ENCODE data around the gene IRGQ.
A peak's percentile ranks its signal among the peaks of the same experiment; 100 is the strongest.
"Not testable (repeated sequence)": the region's sequence is repeated elsewhere in the genome, so short reads cannot be mapped to it uniquely, and the experiment has no call there.

The IRGQ gene, protein sequence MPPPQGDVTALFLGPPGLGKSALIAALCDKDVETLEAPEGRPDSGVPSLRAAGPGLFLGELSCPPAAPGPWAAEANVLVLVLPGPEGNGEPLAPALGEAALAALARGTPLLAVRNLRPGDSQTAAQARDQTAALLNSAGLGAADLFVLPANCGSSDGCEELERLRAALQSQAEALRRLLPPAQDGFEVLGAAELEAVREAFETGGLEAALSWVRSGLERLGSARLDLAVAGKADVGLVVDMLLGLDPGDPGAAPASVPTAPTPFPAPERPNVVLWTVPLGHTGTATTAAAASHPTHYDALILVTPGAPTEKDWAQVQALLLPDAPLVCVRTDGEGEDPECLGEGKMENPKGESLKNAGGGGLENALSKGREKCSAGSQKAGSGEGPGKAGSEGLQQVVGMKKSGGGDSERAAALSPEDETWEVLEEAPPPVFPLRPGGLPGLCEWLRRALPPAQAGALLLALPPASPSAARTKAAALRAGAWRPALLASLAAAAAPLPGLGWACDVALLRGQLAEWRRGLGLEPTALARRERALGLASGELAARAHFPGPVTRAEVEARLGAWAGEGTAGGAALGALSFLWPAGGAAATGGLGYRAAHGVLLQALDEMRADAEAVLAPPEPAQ

DNA sequence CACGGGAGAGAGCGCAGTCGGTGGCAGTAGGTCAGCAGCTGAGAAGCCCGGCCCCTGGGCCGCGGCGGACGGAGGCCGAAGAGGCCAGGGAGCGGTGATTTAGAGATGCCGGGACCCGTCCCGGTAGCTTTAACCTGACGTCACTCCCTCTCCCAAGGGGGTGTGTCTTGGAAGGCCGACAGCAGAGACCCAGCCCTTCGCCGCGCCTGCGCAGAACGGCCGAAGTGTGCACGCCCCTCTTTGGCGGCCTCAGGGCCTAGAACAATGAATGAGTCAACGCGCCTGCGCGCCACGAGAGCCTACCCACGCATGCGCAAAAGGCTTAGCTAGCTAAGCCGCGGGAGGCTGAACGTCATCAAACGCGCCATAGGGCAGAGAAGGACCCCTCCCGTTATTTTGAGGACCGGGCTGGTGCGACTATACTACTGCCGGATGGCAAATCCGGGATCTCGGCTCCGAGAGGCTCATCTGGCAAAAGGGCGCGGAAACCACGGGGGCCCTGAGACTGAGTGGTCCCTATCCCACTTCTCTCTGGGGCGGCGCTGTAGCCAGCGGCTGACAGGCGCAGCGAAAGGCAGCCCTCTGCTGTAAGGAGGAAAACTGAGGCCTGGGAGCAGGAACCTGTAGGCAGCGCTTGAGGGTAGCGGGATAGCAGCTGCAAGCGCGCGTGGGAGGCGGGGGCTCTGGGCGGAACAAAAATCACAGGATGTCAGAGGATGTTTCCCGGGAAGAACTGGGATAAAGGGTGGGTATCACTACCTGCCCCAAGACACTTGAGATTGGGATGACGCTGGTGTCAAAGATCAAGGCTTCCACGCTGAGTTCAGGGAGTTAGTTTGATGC lies at the start of gene IRGQ, which contains the start of gene ZNF576:
IRGQ (minus strand) TSS at position 136 of the 843 bp plus-strand sequence. CDS start 796 bp downstream, outside the sequence.
ZNF576 (plus strand) TSS at position 597 of the 843 bp plus-strand sequence. CDS start 514 bp downstream, outside the sequence.
- DNase-seq = peak; percentile 100

DNA sequence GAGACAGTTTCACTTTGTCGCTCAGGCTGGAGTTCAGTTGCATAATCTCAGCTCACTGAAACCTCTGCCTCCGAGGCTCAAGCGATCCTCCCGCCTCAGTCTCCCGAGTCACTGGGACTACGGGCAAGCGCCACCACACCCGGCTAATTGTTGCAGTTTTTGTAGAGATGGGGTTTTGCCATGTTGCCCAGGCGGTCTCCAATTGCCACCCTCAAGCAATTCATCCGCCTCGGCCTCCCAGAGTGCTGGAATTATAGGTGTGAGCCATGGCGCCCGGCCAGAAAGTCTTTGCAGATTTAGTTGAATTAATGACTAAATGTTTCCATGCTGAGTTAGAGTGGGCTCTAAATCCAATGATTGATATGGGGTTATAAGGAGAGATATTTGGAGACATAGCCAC lies 48.2 kb upstream of the IRGQ start:
- DNase-seq = no peak

DNA sequence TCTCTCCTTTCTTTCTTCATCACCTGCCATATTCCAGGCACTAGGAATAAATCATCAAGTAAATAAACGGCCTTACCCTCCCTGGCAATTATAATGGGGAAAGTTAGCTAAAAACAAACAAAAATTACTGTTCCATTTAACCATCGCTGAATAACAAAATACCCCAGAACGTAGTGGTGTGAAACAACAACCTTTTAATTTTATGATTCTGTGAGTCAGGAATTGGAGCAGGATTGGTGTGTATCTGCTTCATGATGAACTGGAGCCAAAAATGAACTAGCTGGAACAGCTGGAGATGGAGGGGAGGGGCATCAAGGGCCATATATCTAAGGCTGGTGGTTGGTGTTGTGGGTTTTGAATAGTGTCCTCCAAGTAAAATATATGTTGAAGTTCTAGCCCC lies 47.4 kb upstream of the IRGQ start:
- DNase-seq = no peak

DNA sequence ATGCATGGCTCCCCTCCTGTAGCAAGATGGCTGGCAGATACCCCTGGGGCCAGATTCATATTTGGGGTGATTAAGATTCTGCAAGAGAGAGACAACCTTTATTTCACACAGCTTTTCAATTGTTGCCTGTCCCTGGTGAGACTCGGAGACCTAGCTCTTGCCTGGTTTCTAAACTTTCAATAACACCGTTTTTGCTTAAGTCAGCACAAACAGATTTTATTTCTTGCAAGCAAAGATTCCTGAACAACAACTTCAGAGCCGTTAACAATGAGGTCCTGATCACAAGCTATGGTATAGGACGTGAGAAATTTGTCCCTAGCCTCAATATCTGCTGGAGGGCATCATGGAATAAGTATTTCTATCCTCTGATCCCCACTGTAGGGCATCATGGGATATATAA lies 46.6 kb upstream of the IRGQ start:
- no peak for DNase-seq

DNA sequence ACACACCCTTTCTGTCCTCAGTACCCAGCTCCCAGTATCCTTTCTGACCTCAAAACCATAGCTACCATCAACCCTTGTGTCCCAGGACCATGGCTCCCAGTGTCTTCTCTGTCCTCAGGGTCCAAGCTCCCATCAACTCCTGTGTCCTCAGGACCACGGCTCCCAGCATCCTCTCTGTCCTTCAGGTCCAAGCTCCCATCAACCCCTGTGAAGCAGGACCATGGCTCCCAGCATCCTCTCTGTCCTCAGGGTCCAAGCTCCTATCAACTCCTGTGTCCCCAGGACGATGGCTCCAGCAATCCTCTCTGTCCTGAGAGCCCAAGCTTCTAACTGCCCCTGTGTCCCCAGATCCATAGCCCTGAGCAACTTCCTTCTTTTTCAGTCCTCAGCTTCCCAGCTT lies 45.4 kb upstream of the IRGQ start:
- no peak for DNase-seq

DNA sequence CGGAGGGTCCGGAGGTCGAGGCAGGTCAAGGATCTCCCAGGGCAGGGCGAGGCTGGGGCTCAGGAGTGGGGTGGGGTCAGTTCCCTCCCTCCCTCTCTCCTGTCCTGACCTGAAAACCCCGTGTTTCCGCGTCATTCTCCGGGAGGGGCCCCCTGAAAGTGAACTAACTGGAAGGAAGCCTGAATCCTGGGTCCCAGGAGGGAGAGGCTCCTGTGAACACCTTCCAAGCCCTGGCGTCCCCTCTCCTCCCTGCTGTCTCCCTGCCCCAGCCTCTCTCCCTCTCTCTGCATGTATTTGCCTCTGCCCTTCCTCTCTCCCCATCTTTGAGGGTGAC lies 44.5 kb upstream of the IRGQ start:
- DNase-seq = no peak

DNA sequence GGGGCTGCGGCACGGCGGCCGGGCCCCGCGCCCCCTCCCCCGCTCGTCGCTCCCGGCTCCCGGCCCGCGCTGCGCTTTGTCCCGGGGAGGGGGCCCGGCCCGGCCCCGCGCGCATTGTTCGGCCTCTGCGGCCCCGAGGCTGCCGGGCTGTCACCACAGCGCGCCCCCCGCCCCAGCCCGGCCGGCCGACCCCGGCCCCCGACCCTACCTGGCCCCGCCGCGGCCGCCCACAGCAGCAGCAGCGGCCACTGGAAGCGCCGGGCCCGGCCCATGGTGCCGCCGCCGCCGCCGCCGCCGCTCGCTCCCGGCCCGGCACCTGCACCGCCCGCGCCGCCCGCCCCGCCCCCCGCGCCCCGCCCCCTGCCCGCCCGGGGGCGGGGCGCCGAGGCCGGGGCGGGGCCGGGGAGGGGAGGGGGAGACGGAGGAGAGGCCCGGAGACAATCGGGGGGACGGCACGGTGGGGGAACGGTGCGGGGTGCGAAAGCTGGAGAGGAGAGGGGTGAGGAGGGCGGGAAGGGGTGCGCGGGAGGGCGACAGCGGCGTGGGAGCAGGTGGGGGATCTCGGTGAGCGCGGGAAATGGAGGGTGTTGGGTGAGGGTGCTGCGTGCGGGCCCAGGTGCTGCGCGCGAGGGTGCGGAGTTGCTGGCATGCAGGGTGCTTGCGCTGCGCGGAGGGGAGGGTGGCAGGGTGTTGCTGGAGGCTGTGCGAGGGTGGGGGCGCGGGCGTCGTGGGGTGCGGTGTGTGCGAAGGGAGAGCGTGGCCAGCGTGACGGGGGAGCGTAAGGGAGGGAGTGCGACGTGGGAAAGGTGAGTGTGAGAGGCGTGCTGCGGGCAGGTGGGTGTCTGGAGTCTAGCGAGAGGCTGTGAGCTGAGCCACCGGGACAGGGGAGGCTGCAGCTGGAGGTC lies 43.8 kb upstream of the IRGQ start, which contains the start of gene CADM4:
CADM4 (minus strand) TSS at position 332 of the 905 bp plus-strand sequence; CDS start at position 272, 60 bp downstream.
- no peak for DNase-seq

DNA sequence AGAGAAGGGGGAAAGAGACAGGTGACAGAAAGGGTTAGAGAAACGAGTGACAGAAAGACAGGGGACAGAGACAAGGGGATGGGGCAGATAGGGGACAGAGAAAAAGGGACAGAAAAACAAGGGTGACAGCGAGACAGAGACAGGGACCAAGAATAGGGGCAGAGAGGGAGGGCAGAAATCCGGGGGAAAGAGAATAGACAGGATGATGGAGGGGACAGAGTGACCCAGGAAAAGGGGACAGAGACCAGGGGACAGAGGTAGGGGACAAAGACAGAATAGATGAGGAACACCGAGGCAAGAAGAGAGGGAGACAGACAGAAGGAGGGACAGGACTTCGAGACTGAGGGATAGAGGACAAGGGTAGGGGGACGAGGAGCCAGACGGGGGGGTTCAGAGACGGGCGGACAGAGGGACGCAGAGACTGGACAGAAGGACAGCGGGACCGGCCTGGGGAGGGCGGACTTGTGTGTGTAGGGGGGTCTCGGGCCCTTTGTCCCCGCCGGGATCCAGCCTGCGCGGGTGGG lies 43.1 kb upstream of the IRGQ start:
- DNase-seq = no peak

DNA sequence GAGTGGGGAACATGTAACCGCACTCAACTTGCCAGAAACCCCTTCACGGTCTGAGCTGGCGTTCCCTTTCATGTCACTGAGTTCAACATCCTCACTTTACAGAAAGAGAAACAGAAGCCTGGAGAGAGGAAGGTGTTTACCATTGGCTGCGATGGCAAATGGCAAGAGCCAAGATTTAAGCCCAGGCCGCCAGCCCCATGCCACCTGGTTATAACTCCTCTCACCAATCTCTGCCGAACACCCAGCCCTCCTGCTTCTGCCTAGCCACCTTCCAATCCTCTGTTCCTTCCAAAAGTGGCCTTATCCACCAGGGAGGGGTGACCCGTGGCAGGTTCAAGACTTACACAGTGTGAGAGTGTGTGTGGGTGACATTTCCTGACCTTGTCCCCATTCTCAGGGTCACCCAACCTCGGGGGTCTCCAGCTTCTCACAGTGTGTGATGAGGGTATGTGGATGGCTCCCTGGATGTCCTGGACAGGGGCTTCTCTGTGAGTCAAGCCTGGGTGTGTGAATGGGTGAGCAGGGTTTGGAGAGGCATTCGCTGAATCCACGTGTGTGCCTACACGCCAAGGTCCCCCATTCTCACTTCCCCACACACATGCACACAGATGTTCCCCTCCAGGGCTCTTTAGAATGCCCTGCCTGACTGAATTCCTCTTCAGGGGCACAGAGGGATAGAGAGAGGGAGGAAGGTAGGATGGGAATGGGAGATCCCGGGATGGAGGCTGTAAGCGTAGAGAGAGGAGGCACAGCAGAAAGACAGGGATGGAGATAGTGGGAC lies 42.5 kb upstream of the IRGQ start:
- DNase-seq = no peak

DNA sequence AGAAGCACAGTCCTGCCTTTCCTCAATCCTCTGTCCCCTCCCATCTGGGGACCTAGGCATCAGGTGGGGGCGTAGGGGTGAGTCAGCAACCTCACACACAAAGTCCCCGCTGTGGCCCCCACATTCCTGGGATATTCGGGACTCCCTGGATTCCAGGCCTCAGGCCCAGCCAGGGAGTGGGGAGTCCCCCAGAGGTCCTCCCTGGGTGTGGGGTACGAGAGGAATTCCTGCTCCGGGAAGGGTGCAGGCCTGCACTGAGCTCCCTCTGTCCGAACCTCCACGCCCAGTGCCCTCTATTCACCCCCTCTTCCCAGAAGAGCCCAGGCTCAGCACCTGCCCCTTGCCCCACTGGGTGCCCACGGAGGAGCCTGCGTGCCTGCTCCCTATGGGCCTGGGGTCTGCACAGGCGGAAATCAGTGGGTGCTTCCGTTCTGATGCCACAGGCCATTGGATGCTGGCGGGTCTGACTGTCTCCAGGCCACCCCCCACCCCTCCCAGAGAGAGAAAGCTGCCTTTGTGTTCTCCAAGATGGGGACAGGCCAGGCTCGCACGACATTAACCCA lies 40.3 kb upstream of the IRGQ start:
- no peak for DNase-seq

DNA sequence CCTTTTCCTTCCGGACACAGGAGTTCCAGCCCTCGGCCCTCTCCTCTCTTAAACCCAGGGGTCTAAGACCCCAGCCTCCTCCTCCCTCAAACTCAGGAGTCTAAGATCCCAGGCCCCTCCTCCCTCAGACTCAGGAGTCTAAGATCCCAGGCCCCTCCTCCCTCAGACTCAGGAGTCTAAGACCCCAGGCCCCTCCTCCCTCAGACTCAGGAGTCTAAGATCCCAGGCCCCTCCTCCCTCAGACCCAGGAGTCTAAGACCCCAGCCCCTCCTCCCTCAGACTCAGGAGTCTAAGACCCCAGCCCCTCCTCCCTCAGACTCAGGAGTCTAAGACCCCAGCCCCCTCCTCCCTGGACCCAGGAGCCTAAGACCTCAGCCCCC lies 39.6 kb upstream of the IRGQ start:
- not testable (repeated sequence) for DNase-seq

DNA sequence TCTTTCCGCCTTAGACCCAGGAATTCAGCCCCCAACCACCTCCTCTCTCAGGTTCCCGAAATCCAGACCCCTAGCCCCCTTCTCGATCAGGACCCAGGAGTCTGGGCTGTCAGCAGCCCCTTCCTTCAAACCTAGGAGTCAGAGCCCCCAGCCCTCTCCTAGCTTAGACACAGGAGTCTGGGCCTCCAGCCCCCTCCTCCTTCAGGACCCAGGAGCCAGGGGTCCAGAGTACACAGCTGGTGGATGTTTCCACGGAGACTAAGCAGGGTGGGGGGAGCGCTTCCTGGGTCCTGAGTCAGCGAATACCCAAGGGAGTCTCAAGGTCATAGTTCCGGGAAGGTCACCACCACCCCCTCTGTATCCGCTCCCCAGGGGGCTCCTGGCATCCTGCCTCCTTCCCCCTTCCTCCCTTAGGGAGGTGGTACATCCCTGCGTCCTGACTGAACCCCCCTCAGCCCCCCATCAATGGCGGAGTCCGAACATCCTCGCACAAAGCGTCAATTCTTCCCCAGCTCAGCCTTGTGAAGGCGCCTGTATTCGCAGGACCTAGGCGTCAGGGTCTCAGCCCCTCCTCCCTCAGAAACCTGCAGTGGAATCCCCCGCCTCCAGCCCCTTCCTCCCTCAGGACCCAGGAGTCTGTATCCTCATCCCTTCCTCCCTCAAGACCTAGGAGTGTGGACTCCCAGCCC lies 39.1 kb upstream of the IRGQ start:
- DNase-seq = no peak

DNA sequence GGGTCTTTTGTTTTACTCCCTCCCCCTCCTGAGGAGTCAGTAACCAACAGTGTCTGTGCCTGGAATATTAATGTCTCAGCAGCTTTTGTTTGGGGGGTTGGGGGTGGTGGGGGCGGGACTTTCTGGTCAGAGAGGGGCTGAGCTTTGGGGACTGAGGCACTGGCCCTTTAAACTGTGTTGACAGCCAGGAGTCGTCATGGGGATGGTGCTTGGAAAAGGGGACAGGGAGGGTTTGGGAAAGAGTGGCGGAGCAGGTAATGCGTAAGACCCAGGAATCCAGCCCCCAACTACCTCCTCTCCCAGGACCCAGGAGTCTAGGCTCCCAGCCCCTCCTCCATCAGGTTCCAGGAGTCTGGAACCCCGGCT lies 38.6 kb upstream of the IRGQ start:
- DNase-seq = no peak

DNA sequence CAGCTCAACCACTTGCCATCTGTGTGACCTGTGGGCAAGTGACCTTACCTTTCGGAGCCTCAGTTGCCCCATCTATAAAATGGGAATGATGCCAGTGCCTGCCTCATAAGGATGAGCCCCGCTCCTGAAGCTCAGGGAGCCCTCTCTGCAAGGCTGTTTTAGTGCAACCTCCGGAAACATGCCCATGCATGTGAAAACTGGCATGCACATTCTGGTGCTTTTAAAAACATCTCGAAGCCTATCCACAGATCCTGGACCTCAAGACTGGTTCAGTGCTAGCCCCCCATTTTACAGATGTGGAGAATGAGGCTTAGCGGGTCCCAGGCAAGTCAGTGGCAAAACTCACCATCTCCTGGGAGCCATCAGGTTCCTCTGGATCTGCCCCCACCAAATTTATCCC lies 38.1 kb upstream of the IRGQ start:
- no peak for DNase-seq

DNA sequence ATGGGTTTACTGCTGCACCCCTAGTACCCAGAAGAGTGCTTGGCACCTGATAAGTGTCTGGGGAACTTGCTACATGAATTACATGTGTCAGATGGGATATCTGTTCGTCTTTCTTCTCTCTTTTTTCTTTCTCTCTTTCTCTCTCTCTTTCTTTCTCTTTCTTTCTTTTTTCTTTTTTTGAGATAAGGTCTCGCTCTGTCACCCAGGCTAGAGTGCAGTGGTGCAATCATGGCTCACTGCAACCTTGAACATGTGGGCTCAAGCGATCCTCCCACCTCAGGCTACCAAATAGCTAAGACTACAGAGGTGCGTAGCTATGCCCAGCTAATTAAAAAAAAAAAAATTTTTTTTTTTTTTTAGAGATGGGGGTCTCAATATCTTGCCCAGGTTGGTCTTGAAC lies 37.6 kb upstream of the IRGQ start:
- DNase-seq = no peak

DNA sequence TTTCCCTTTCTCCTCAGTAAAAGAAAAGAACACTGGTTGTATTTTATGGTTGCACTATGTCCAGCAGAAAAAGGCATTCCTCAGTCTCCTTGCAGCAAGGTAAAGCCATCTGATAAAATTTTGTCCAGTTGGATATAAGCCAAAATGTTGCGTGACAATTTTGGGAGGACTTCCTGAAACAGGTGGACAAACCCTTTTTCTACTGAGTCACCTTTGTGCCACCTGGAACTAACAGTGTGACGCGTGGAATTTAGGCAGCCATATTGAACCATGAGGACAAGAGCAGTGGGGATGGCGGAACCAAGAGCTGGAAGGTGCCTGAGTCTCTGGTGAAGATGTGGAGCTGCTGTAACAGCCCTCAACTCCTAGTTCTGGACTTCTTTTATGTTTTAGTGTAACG lies 35.6 kb upstream of the IRGQ start:
- DNase-seq = no peak

DNA sequence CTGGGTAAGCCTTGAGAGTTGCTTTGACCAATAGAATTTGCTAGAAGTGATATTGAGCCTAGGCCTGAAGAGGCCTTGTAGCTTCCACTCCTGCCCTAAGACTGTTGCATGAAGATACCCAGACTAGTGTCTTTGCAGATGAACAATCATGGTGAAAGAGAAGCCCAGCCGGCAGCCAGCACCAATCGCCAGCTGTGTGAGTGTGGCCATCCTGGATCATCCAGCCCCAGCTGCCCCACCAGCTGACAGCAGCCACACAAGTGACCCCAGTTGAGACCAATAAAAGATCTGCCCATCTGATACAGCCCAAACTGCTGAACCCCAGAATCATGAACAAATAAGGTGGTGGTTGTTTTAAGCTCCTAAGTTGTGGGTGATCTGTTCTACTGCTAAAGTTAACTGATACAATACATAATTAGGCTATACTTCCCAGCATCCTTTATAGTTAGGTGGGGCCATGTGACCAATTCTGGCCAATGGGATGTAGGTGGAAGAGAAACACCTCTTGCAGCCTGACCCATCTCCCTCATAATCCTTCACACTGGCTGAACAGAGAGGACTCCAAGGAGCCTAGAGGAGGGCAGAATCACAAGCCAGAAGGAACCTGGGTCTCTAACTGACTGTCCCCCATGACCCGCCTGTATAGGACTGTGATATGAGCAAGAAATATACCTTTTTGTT lies 32.9 kb upstream of the IRGQ start:
- DNase-seq = no peak

DNA sequence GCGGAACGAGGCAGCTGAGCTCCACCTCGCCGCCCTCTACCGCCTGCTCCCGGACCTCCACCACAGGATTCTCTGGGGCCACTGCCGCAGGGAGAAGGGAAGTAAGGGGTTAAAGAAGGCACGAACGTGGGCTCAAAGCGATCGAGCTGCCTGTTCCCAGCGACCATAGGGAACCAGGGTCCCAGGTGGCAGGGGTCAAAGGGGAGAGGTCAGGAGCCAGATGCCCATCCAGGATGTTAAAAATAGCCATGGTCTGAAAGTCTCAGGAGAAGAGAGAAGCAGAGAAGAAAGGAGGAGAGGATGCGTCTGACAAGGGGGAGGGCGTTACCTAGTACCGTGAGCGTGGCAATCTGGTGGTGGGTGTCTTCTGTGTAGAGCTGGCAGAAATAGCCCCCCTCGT lies 30.9 kb upstream of the IRGQ start:
- DNase-seq = no peak

DNA sequence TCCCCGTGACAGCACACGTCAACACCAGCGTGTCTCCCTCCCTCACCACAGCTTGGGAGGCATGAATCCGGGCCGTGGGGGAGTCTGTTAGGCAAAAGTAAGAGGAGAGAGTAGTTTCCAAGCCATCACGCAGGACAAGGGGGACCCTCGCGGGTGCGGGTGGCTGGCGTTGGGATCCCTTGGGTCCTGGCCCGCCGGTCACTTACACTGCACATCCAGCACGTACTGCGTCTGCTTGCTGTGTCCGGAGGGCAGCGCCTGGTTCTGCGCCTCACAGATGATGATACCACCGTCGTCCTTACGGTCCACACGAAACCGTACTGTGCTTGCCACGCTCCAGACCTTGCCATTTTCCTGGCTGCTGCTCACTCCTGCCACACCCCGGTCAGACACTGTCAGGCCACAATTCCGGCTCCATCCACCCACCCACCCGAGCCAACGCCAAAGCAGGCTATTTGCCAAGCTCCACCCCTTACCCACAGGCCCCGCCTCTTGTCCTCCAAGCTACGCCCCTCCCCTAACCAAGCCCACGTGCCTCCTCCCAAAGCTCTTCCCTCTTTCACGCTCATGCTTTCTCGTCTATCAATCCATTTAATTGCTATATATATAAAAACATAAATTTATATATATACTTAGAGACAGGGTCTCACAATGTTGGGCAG lies 30.1 kb upstream of the IRGQ start:
- peak; percentile 50 for DNase-seq
